Tibial nerve (tissue), 4 donors: Measurements from ENCODE around the gene CSNK1G1. TPM values are rescaled to one million over a fixed set of nuclear protein-coding genes. Genes with fewer than 3 reads are reported as not detected.

Experiments used
- DNase-seq, 2 donors: peaks; one replicate each; pipeline ENCODE4 v3.0.0-alpha.2; 2019; ENCODE audit warnings: low spot score in 2 of 2
- H3K27ac ChIP-seq, 4 donors: fragments of 200-600 bp; sonication (generic) in 3 of 4; one replicate each; pipeline ENCODE4 v1.5.1; 2017 to 2019; ENCODE audit warnings: mild to moderate bottlenecking in 1 of 4
- H3K27me3 ChIP-seq, 2 donors: fragments of 200-600 bp; sonication (generic) in 1 of 2; one replicate each; pipeline versions ENCODE4 v1.5.1 to v1.6.0; 2017 to 2019
- H3K36me3 ChIP-seq, 3 donors: fragments of 200-600 bp; sonication (generic); one replicate each; pipeline ENCODE4 v1.5.1; 2018 to 2019
- H3K4me1 ChIP-seq, 4 donors: fragments of 200-600 bp; sonication (generic) in 3 of 4; one replicate each; pipeline ENCODE4 v1.5.1; 2017 to 2019
- H3K4me3 ChIP-seq, 4 donors: fragments of 200-600 bp; sonication (generic) in 3 of 4; one replicate each; pipeline ENCODE4 v1.5.1; 2017 to 2019; ENCODE audit warnings: mild to moderate bottlenecking in 1 of 4, moderate library complexity in 1 of 4
- H3K9me3 ChIP-seq, 4 donors: fragments of 200-600 bp; sonication (generic) in 3 of 4; one replicate each; pipeline ENCODE4 v1.5.1; 2017 to 2019
- EP300 ChIP-seq, 2 donors: sonication (generic); formaldehyde crosslinking; IDR thresholded peaks; one replicate each; pipeline ENCODE4 v1.6.1; 2017; ENCODE audit warnings: antibody characterized with exemption in 2 of 2, mild to moderate bottlenecking in 1 of 2
- POLR2A ChIP-seq, 2 donors: fragments of 450-650 bp; IDR thresholded peaks; one replicate each; pipeline ENCODE4 v1.6.1; 2017; ENCODE audit warnings: antibody characterized with exemption in 2 of 2, mild to moderate bottlenecking in 2 of 2, moderate library complexity in 2 of 2
- WGBS, 2 donors: methylation state at CpG; one replicate each; pipeline ENCODE4 v1.1.5; 2018; 5-methylcytosine and 5-hydroxymethylcytosine counted together
- total RNA-seq, 4 donors: library from RNA; depleted of rRNA; stranded (reverse); fragments of >200 nt; gene quantifications; one replicate each; pipeline ENCODE4 v1.1.0, GENCODE V29; 2016
- TF ChIP-seq, protein P1 (sequence below), 5 experiments: fragments of 200-600 bp in 3 of 5; fragments of 450-650 bp in 2 of 5; sonication (generic) in 3 of 5; IDR thresholded peaks; one replicate each; pipeline ENCODE4 v1.5.1; 2016 to 2019; ENCODE audit warnings: antibody characterized with exemption in 5 of 5, mild to moderate bottlenecking in 3 of 5, moderate library complexity in 2 of 5

Gene CSNK1G1
- total RNA-seq, 4 donors from 2014 or later: 20.5 to 25.8 (median 22.5) TPM

DNA sequence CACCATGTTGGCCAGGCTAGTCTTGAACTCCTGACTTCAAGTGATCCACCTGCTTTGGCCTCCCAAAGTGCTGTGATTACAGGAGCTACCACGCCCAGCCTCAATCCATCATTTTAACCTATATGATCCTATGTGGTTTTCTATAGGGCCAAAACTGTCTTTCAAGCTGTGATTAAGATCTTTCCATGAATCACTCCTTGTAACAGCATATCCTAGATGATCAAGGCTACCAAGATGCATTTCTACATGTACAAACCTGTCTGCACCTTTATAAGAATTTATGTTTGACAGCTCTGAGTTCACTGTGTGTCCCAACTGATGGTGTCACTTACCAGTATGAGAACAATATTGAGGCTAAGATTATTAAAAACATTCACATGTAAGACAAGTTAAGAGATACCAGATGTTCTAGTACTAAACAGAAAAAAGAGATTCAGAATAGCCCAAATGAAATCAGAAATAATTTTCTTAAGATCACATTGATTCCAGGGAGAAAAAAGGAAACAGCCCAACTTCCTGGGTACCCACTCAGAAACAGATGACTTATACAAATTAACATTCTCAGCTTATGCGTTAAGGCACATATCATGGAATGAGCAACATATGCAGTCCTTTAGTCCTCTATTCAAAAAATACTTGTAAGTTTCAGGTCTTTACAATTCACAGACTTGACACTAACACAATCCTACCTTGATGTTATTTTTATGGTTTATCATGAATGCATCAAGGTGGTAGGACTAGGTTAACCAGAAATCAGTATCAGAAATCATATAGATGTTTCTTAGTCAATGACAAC is 168.4 kb downstream of the CSNK1G1 start:
- no peak for DNase-seq
- Histone ChIP-seq H3K27ac (no peak overlapping the region), H3K4me1 (no peaks in the 10 kb centered on the region), H3K9me3 (no peaks in the 10 kb centered on the region), H3K27me3 (no peaks in the 10 kb centered on the region), H3K4me3 (no peak overlapping the region), H3K36me3 (peaks cover 0 to 34% (median 0%) of the 10 kb centered on the region in 3 donors)
- TF ChIP-seq POLR2A (IDR thresholded peaks at IDR 0.05) (no peak), EP300 (IDR thresholded peaks at IDR 0.05) (no peak)
- TF ChIP-seq, protein P1, sequence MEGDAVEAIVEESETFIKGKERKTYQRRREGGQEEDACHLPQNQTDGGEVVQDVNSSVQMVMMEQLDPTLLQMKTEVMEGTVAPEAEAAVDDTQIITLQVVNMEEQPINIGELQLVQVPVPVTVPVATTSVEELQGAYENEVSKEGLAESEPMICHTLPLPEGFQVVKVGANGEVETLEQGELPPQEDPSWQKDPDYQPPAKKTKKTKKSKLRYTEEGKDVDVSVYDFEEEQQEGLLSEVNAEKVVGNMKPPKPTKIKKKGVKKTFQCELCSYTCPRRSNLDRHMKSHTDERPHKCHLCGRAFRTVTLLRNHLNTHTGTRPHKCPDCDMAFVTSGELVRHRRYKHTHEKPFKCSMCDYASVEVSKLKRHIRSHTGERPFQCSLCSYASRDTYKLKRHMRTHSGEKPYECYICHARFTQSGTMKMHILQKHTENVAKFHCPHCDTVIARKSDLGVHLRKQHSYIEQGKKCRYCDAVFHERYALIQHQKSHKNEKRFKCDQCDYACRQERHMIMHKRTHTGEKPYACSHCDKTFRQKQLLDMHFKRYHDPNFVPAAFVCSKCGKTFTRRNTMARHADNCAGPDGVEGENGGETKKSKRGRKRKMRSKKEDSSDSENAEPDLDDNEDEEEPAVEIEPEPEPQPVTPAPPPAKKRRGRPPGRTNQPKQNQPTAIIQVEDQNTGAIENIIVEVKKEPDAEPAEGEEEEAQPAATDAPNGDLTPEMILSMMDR (IDR thresholded peaks at IDR 0.05): no peak
- 82 to 88% methylated on average over 2 of the region's 2 CpGs for WGBS, 2 donors

- DNase-seq: no peak
- H3K4me1 ChIP-seq: no peaks in the 10 kb centered on the region
- no peak overlapping the region for H3K4me3 ChIP-seq
- H3K27ac ChIP-seq: no peak overlapping the region
- H3K9me3 ChIP-seq: no peaks in the 10 kb centered on the region
- peaks cover 0 to 35% (median 0%) of the 10 kb centered on the region in 3 donors for H3K36me3 ChIP-seq
- TF ChIP-seq POLR2A (IDR thresholded peaks at IDR 0.05): no peak
- TF ChIP-seq EP300 (IDR thresholded peaks at IDR 0.05): no peak
- TF ChIP-seq, protein P1 (IDR thresholded peaks at IDR 0.05): no peak
- 85 to 96% methylated on average over 9 of the region's 9 CpGs for WGBS, 2 donors
- H3K27me3 ChIP-seq: no peaks in the 10 kb centered on the region
Measured at GRCh38 chr15:64185146-64185911, 170.6 kb downstream of the CSNK1G1 start.

- DNase-seq: no peak
- no peaks in the 10 kb centered on the region for H3K27me3 ChIP-seq
- TF ChIP-seq, protein P1 (IDR thresholded peaks at IDR 0.05): no peak
- no peak for TF ChIP-seq EP300 (IDR thresholded peaks at IDR 0.05)
- no peak for TF ChIP-seq POLR2A (IDR thresholded peaks at IDR 0.05)
- H3K27ac ChIP-seq: no peak overlapping the region
- no peaks in the 10 kb centered on the region for H3K4me1 ChIP-seq
- peaks cover 0 to 41% (median 0%) of the 10 kb centered on the region in 3 donors for H3K36me3 ChIP-seq
- 65 to 71% methylated on average over 4 of the region's 4 CpGs for WGBS, 2 donors
- H3K4me3 ChIP-seq: no peak overlapping the region
- no peaks in the 10 kb centered on the region for H3K9me3 ChIP-seq
Measured at GRCh38 chr15:64182859-64183370, 173.1 kb downstream of the CSNK1G1 start.

DNA sequence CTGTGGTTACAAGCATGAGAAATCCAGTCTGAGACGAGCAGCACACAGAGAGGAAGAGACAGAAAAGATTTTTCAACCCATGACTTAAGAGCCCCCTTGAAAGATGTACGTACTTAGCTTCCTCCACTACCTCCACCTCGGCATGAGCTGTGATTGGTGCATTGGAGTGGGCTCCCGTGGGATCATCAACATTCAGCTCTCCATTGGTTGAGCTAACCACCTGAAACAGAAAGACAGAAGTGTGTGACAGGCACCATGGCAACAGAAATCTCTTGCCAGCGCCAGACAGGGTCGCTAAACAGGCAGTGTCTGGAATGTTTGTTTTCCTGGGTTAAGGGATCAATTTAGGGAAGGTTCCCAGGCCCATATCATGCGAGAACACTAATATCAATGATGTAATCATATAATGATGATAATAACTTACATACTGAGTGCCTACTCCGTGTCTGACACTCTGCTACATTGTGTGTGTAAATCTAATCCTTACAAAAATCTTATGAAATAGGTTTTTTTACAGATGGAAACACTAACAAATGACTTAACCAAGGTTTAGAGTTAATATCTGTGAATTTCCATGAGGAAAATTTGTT is 175.6 kb downstream of the CSNK1G1 start:
- no peaks in the 10 kb centered on the region for H3K27me3 ChIP-seq
- H3K4me1 ChIP-seq: no peaks in the 10 kb centered on the region
- H3K9me3 ChIP-seq: no peaks in the 10 kb centered on the region
- DNase-seq: no peak
- H3K27ac ChIP-seq: no peak overlapping the region
- TF ChIP-seq POLR2A (IDR thresholded peaks at IDR 0.05): no peak
- no peak for TF ChIP-seq EP300 (IDR thresholded peaks at IDR 0.05)
- TF ChIP-seq, protein P1 (IDR thresholded peaks at IDR 0.05): no peak
- 59 to 67% methylated on average over 8 of the region's 8 CpGs for WGBS, 2 donors
- no peak overlapping the region for H3K4me3 ChIP-seq
- peaks cover 0 to 42% (median 0%) of the 10 kb centered on the region in 3 donors for H3K36me3 ChIP-seq
